Stimulated activated CD4-positive, alpha-beta T cell treated with anti-CD3 and anti-CD28 coated beads, Interleukin-1b, Interleukin-23, amount 100 ng/mL, for 1 hour (primary cell): Measurements from ENCODE around the gene COL9A3.

Experiments used
- DNase-seq, 2 donors: peaks; one replicate each; pipeline ENCODE4 v3.0.0-alpha.2; 2020; ENCODE audit warnings: low read depth in 2 of 2

COL9A3 gene

GRCh38 chr20:62816884-62817873 lies at the start of gene COL9A3:
TSS of gene COL9A3 (plus strand) at chr20:62817050. CDS start at chr20:62817065, 15 bp downstream.
- no peak for DNase-seq

- no peak for DNase-seq
Measured at GRCh38 chr20:62768234-62768546, 48.7 kb upstream of the COL9A3 start.

- no peak for DNase-seq
Measured at GRCh38 chr20:62768551-62769287, 48.1 kb upstream of the COL9A3 start.

GRCh38 chr20:62769346-62770071 lies 47.3 kb upstream of the COL9A3 start:
- no peak for DNase-seq

GRCh38 chr20:62770111-62770910 lies 46.5 kb upstream of the COL9A3 start:
- DNase-seq, result no peak

- DNase-seq, result no peak
Measured at GRCh38 chr20:62770916-62771315, 45.9 kb upstream of the COL9A3 start.

GRCh38 chr20:62771396-62772102 lies 45.3 kb upstream of the COL9A3 start:
- no peak for DNase-seq

GRCh38 chr20:62772103-62772611 lies 44.7 kb upstream of the COL9A3 start:
- DNase-seq, result no peak

GRCh38 chr20:62772619-62772989 lies 44.2 kb upstream of the COL9A3 start:
- no peak for DNase-seq

- no peak for DNase-seq
Measured at GRCh38 chr20:62772990-62773844, 43.6 kb upstream of the COL9A3 start.

- no peak for DNase-seq
Measured at GRCh38 chr20:62773845-62774714, 42.8 kb upstream of the COL9A3 start.

- no peak for DNase-seq
Measured at GRCh38 chr20:62774762-62775161, 42.1 kb upstream of the COL9A3 start.

GRCh38 chr20:62775206-62775605 lies 41.6 kb upstream of the COL9A3 start:
- no peak for DNase-seq

GRCh38 chr20:62776035-62776691 lies 40.7 kb upstream of the COL9A3 start:
- DNase-seq, result no peak

GRCh38 chr20:62776692-62777527 lies 39.9 kb upstream of the COL9A3 start:
- peak in 1 of 2 donors; percentile 37 for DNase-seq

- DNase-seq, result no peak
Measured at GRCh38 chr20:62777528-62777830, 39.4 kb upstream of the COL9A3 start.

- no peak for DNase-seq
Measured at GRCh38 chr20:62778058-62778457, 38.8 kb upstream of the COL9A3 start.
